Lung microvascular endothelial cell (primary cell): ENCODE data around the gene TBC1D21. TPM values are rescaled to one million over a fixed set of nuclear protein-coding genes. Genes with fewer than 3 reads are reported as not detected.
A peak's percentile ranks its signal among the peaks of the same experiment; 100 is the strongest.

Experiments used
- DNase-seq, 2 donors: peaks; one replicate each; pipeline versions ENCODE4 v3.0.0 to v3.0.0-alpha.2; 2010; ENCODE audit warnings: low read depth in 2 of 2
- total RNA-seq: library from RNA; depleted of rRNA; stranded (reverse); fragments of >200 nt; gene quantifications from 2 replicates; pipeline ENCODE4 v1.2.1, GENCODE V29; 2014

The TBC1D21 gene, protein sequence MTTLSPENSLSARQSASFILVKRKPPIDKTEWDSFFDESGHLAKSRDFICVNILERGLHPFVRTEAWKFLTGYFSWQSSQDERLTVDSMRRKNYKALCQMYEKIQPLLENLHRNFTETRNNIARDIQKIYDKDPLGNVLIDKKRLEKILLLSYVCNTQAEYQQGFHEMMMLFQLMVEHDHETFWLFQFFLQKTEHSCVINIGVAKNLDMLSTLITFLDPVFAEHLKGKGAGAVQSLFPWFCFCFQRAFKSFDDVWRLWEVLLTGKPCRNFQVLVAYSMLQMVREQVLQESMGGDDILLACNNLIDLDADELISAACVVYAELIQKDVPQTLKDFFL
- total RNA-seq = not detected in 2 replicates

DNA sequence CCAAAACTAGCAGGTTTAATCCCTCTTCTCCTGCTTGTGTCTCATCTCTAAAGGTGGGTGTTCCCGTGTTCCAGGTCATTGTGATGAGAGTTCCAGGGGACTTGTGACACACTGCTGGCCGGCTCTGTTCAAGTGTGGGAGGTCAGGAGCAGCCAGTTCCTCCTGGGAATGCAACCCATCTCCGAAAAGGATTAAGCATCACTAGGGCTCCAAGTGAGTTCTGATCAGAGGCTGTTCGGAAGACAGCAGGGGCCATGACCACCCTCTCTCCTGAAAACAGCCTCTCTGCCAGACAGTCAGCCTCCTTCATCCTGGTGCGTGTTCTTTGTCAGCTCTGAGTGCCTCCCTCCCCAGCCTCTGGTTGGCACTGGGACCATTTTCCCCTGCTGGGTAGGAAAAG, at the start of gene TBC1D21:
Gene TBC1D21, plus strand, starts transcription at position 109 of the 400 bp plus-strand sequence. Its CDS starts 146 bp downstream, at position 255.
- no peak for DNase-seq

DNA sequence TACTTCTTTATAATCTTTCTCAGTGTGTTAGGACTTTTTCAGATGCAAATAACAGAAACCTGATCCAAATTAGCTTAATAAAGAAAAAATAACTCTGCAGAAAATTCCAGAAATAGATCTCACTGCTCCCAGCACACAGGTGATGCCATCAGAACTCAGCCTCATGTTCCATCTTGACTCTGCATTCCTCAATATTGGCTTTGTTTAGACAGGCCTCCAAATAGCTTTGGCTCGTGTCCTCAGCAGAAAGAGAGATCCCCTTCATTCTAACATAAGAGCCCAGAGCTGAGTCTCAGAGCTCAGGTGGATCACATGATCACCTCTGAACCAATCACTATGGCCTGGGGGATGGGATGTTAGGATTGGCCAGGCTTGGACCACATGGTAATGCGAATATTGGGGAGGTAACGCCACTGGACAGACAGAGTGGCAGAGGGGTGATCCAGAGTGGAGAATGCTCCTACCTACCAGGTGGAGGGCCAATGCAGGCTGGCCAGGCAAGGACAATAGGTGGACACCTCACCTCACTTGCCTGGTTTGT, 46.6 kb upstream of the TBC1D21 start:
- no peak for DNase-seq

DNA sequence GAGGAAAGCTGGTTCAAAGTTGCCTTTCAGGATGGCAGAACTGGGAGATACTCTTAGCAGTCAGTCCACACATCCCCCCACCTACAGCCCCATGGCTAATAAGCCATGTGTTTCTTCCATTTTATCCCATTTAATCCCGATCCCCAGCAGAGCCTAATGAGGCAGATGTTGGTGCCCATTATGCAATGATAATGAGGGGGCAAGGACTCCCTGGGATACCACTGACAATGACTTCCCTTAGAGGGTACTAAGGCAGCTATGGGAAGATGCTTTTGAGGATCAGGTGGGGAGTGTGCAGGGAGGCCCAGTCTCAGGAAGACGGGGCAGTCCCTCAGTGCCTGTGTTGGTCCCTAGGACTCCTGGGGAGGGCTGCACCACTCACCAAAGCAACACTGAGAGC, 43.8 kb upstream of the TBC1D21 start:
- DNase-seq = no peak

DNA sequence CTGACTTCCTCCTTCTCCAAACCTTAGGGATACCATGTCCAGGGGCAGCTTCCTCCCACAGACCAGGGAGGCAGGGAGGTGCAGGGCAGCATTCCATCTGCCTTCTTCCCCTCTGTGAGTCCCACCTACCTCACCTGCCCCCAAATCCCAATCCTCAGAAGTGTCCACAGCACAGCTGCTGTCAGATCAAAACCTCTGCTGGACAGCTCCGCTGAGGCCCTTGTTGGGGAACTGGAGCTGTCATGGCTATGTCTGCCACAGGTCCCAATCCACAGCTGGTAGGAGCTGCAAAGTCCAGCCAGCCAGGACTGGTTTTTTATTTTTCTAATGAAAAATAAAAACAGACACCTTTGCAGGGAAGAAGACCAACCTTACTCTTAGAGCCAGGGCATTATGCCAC, 40.7 kb upstream of the TBC1D21 start:
- no peak for DNase-seq

DNA sequence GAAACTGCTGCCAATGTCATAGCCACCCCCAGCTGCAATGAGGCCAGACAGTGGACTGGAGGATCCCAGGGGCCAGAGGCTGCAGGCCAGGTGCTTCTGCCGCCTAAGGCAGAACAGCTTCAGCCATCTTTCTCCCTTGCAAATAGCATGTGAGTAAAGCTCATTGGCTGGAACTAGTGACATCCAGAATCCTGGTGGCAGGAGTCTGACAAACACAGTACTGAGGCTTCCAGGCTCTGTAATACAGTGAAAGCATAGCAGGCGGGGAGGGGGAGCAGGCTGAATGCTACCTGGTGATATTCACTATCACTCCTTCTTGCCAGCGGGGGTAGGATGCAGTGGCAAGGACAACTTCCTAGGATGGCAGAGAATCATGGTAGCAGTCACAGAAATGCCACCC, 36.5 kb upstream of the TBC1D21 start:
- DNase-seq = no peak

DNA sequence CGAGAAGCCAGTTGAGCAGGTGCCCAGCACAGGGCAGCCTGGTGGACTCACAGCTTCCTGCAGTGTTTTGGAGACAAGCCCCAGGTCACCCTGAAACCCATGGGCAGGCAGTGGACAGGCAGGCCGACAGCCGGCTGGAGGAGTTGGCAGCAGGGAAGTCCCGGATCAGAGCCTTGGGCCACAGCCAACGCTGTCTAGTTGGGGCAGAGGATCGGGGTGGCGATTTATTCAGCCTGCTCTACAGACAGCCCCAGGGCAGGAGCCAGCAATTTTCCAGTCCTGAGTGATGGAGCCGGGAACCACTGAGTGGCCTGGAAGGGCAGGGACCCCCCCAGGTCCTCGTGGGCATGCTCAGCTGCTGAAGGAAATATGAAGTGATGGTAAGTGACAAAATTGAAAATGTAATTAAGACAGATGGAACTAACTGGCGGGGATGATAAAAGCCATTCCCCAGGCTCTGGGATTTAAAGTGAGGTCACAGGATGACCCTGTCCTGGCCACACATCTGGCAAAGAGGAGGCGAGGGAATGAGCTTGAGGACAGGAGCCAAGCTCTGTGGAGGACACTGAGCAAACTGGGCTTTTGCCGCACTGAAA, 34.4 kb upstream of the TBC1D21 start:
- peak in 1 of 2 donors; percentile 30 for DNase-seq

DNA sequence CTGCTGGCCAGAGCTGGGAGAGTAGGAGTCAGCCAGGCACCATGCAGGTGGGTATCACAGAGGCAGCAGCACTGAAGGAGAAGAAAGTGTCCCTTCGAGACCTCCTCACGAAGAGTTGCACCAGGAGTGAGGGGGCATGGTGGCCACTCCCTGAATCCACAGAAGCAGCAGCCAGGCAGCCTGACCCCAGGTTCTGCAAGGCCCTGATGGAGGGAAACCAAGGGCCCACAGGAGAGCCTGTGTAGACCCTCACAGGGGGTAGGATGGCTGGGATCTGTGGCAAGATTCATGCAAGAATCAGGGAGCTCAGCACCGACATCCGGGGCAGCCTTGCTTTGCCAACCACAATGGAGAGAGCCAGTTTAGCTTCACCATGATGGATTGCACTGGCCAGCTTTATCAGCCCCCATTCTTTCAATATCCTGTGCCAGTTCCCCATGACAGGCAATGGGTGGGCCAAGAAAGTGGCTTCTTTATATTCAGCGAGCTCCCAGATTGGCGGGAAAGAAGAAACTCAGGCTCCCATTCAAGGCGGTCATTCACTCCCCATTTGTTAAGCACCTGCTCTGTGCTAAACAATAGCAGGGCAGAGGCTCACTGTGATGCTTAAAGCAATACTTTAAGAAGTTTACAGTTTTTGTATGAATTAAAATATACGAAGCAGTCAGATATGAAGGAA, 33.5 kb upstream of the TBC1D21 start:
- DNase-seq = no peak

DNA sequence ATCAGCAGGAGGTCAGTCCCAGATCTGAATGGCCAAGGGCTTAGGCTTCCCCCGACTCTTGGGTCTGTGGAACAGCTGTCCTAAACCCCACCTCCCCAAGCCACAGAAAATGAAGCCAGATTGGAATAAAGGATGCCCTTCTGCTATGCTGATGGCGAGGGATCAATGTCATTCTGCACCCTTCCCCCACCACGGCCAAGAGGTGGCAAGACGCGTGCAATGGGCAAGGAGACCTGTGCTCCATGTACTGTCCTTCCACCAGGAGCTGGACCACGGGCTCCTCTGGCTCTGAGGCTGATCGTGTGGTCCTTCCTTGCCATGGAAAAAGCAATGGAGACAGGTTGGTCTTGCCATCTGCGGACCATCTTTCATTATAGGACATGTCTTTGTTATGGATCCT, 32.6 kb upstream of the TBC1D21 start:
- DNase-seq = no peak

DNA sequence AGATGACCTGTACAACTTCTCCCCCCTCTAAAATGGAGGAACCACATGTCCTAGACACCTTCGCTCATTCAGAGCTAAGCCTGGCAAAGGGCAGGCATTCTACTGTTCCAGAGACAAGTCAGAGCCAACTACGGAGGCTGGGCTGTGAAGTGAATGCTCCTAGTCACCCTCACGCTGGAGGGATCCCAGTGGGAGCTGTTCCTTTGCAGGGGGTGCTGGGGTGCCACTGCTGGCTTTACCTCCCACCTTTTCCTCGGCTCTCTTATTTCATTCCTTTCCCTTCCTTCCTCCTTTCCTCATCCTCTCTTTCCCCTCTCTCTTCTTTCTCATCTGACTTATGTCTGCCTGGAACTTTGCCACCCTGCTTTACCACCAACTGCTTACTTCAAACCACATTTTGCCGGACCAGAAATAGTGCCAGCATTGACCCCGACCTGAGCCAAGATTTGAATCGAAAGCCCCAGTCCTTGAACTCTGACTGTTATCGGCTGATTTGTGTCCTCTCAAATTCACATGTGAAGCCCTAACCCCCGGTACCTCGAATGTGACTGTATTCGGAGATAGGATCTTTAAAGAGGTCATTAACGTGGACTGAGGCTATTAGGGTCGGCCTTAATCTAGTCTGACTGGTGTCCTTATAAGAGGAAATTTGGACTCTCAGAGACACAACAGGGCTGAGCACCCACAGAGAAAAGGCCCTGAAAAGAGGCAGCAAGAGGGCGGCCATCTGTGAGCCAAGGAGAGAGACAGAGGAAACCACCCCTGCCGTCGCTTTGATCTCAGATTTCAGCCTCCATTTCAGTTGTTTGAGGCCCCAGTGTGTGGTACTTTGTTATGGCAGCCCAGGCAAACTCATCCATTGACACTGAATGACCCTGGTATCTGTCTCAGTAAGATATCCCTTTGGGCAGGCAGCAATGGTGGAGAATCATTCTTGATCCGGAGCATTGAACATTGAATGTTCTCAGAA, 31.3 kb upstream of the TBC1D21 start:
- DNase-seq = no peak

DNA sequence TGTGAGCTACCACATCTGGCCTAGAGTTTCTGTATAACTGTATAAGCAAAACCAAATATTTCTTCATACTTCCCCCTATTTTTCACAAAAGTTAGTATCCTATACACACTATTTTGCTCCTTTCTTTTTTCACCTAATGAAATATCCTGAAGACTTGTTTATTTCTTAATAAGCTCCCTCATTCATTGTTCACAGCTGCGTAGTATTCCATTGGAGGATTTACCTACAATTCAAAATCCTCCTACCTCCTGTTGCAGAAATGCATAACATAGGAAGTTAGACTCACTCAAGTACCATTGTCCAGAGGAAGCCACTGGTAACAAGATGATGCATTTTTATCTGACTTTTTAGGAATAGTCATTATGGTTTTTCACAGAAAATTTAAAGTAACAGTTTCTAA, 29.6 kb upstream of the TBC1D21 start:
- no peak for DNase-seq

DNA sequence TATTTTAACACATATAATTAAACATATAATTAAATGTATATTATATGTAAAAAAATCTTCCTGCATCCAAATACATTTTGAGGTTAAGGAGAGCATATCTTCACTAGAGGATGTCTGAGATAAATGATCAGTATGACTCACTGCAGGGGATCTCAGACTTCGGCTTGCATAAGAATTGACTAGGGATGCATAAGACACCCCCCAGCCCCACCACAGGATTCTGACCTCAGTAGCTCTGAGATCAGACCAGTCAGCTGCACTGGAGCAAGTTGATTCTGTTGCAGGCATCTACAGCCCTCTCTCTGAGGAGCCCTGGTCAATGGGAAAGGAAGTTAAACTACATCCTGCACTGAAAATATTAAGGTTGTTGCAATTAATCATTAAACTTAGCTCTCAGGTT, 29.0 kb upstream of the TBC1D21 start:
- no peak for DNase-seq

DNA sequence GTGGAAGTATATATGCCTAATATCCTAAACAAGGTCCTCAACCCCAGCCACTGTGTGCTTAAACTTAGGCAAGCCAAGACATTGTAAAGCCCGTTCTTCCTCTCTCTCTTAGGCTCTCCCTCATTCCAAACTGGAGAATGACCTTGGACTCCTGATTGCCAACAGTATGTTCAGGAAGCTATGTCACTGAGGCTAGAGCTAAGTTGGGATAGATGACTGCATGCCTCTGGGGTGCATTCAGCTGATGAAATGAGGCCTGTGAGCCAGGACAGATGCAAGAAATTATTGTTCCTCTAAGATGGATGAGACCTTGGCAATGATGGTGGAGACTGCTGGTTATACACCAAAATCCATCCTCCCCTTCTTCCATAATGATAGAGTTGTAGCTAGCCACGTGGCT, 27.9 kb upstream of the TBC1D21 start:
- DNase-seq = no peak

DNA sequence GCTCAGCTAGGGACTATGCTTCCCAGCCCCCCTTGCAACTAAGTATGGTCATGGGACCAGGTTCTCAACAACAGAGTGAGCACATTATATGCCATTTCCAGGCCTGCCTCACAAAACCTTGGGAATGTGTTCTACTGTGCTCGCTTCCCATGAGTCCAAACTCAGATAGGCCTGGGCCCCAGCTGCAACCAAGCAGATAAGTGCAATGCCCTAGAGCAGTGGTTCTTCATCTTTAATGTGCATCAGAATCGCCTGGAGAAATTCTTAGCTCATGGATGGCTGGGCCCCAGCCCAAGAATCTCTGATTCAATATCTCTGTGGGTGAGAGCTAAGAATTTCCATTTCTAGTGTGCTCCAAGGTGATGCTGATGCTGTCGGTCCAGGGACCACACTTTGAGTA, 27.5 kb upstream of the TBC1D21 start:
- no peak for DNase-seq

DNA sequence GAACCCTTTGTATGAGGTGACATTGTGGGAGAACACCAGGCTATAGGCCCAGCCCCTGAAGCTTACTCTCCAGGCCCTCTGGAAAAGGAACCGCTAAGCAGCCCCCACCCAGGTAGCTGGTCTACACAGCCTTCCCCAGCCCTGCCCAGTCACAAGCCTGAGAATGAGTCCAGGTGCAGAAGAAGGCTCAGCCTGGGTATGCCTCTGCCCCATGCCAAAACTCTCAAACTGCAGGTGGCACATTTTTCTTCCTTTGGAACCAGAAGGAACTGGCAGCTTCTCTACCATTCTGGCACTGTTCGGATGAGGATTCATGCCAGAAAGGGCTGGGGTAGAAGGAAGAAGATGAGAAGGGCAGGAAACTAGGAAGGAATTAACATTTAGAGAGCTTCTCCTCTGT, 23.7 kb upstream of the TBC1D21 start:
- DNase-seq = no peak

DNA sequence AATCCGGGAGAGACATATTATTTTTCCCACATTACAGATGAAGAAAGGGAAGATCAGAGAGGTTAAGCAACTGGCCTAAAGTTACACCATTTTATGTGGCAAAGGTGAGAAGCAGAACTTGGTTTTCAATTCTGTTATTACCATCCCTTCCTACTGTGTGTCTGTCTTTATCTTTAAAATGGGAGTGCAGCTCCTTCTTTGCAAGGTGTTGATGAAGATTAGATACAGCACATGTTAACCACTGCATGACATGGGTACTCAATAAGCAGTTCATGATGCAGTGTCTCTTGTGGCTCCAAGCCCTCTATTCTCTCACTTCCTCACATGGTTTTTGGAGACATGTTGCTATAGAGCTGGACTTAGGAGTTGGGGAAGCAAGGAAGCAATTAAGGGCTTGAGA, 23.1 kb upstream of the TBC1D21 start:
- DNase-seq = no peak

DNA sequence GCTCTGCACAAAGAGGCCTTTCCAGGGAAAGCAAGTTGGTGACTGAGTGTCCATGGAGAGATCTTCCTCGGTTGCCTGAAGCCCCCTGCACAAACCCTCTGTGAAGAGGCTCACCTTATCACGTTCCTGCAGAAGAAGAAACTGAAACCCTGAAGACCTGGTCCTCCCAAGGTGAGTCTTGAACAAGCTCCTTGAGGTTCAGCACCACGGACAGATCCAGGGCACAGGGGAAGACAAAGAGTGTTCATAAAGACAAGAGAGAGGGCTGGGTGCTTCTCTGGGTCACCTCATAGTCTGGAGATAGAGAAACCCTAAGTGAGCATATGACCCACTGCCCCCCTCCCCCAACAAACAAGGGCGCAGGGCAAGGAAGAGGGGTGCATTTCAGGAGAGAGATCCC, 21.7 kb upstream of the TBC1D21 start:
- peak; percentile 21 to 68 for DNase-seq

DNA sequence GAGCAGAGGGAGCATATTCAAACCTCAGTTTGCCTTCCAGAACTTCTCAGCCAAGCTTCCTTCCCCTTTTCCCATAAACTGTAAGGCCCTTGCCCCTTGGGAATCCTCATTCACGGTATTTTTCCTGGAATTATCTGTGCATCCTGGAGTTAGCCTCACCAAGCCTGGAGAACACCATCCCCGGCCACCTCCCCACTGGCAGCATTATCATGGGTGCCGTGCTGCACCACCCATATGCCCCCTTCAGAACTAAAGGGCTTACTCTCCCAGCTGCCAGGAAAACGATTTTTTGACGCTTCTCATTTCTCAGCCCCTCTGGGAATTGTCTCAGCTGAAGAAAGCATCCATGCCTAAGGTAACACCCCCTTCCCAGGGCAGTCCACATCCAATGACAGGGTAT, 20.9 kb upstream of the TBC1D21 start:
- no peak for DNase-seq

DNA sequence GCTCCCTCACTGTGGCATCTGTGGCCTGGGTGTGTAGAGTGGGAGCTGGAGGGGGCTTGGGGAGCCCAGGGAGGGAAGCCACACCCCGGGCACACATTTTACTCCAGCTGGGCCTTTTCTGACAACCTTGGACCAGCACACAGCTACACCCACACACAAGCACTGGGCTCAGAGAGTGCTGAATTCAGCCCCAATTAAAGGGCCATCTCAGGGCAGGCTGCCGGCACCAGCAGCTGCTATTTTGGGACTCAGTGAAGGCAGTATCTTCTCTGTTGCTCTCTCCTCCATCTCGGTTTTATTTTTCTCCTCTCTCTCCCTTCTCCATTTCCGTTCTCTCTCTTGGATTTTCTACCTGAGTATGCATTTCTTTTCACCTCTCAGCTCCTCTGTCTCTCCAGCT, 19.1 kb upstream of the TBC1D21 start:
- DNase-seq = no peak

DNA sequence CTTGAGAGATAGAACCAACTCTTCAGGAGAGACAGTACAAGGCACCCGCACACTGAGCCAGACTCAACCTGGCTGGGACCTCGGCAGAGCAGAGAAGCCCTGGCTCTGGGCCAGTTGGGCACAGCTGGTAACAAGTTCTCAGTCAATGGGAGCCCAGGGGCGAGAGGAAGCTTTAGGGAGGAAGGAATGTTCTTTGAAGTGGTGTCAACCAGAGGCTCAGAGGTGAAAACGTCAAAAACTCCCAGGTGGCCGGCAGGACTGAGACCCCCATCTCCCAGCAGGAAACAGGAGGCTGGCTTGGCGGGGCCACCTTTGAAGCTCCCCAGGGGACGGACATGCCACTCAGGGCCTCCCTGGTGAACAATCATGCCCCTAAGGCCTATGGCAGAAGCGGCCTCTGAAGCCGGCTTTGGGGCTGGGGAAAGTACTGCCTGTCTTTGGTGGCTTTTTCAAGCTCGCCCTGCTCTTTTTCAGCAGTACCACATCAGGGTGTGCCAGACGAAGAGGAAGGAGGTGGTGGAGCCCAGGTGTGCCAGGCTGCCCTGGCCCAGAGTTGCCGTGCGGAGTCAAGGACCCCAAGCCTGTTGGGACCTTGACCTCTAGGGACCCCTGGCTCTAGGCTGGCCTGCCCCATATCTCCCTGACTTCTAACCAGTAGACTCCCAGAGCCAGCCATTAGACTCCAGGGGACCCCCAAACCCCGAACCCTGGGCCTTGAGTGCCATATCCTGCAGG, 16.7 kb upstream of the TBC1D21 start:
- DNase-seq = no peak

DNA sequence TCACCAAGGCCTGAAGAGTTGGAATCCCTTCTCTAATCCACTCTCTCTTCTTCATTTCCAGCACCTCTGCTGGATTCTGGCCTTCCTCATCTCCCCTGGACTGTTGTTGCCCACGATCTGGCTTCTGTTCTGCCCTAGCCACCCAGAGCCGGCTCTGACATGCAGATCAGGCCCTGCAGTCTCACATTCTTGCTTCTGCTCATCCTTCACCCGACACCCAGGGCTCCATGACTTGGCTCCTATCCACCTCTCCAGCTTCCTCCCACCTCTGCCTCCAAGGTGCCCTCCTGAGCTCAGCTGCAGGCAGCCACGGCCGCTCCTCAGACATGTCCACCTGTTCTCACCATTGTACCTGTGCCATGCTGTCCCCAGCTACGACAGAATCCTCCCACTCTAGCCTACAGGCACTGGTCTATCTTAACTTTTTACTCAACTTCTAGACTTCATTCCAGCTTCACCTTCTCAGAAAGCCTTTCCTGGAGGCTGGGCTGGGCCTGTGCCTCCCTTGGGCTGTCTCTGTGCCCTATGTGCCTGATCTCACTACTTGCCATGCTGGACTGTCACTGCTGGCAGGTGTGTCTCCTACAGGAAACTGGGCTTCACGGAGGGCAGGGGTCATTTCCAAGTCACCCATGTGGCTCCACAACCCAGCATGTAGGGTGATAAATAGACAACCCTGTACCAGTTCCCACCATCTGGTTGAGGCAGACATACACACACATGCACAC, 16.0 kb upstream of the TBC1D21 start:
- DNase-seq = no peak
